Stomach smooth muscle (tissue), 2 donors: ENCODE results near the gene TREML2.

Experiments used
- H3K27ac ChIP-seq: one replicate; pipeline ENCODE4 v1.7.0; 2013; ENCODE audit warnings: mild to moderate bottlenecking, low read length, inconsistent platforms
- H3K27me3 ChIP-seq, 2 donors: one replicate each; pipeline ENCODE4 v1.7.0; 2013; ENCODE audit warnings: low read length in 2 of 2; ENCODE audit not compliant: insufficient read depth in 2 of 2, control insufficient read depth in 1 of 2
- H3K36me3 ChIP-seq, 2 donors: one replicate each; pipeline ENCODE4 v1.7.0; 2013; ENCODE audit warnings: low read length in 2 of 2; ENCODE audit not compliant: control insufficient read depth in 2 of 2, insufficient read depth in 2 of 2
- H3K4me1 ChIP-seq: one replicate; pipeline ENCODE4 v1.7.0; 2013; ENCODE audit warnings: low read length; ENCODE audit not compliant: control insufficient read depth, insufficient read depth
- H3K4me3 ChIP-seq, 2 donors: one replicate each; pipeline ENCODE4 v1.7.0; 2013; ENCODE audit warnings: low read length in 2 of 2
- H3K9ac ChIP-seq, 2 donors: one replicate each; pipeline ENCODE4 v1.7.0; 2013; ENCODE audit warnings: low read length in 2 of 2, mild to moderate bottlenecking in 1 of 2
- H3K9me3 ChIP-seq, 2 donors: one replicate each; pipeline ENCODE4 v1.7.0; 2013; ENCODE audit warnings: low read length in 2 of 2; ENCODE audit not compliant: control insufficient read depth in 2 of 2
- donor health status: healthy.
- donor health status: Pancreatic carcinoma.

TREML2 gene

DNA sequence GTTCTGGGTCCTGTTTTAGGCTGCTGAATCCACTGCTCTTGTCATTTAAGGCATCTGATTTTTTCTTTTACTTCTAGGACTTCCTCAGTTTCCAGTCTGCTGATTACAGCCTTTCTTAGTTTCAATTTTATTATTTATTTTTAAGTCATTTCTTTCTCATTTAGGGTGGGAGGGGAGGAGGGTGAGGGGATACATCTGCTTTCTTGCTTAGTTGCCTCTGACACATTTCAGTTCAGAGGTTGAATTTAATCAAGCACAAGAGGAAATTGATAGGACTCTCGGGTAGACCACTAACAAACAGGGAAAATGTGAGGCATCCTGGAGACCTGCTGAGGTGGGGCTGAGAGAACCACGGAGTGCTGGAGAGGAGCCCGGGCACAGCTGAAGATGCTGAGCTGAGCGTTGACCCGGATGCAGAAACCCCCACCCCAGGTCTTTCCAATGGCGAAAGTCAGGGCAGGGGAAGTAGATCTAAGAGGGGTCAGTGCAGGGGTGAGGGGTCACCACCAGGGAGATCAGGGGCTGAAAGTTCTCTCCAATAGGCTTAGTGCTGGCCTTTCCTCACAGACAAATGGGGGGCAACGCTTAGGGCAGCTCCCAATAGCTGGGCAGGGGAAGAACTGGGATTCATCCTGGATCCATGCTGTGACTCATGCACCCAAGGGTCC is 7.6 kb upstream of the TREML2 start:
- Histone ChIP-seq H3K27me3 (peaks cover 0 to 2% of the 10 kb centered on the region in 2 donors), H3K4me1 (no peaks in the 10 kb centered on the region)

DNA sequence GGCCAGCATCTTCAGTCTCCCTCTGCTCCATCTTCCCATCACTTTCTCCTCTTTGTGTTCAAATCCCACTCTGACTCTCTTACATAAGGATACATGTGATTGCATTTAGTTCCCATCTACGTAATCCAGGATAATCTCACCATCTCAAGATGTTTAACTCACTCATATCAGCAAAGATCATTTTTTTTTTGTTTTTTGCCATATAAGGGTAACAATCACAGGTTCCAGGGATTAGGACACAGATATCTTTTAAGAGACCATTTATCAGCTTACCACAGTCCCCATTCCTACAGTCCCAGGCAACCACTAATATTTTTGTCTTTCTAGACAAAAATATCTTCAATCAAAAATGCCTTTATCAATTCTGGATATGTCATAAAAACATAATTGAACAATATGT is 3.2 kb upstream of the TREML2 start:
- peaks cover 0 to 4% of the 10 kb centered on the region in 2 donors for H3K9me3 ChIP-seq
- no peak overlapping the region for H3K9ac ChIP-seq
- no peaks in the 10 kb centered on the region for H3K4me1 ChIP-seq
- no peaks in the 10 kb centered on the region for H3K36me3 ChIP-seq
- H3K27me3 ChIP-seq, result no peaks in the 10 kb centered on the region
- H3K4me3 ChIP-seq, result no peak overlapping the region
- no peak overlapping the region for H3K27ac ChIP-seq

More for the DNA sequence above, 7.6 kb upstream of the TREML2 start:
- no peak overlapping the region for H3K4me3 ChIP-seq
- H3K27ac ChIP-seq, result no peak overlapping the region
- peaks cover 0 to 4% of the 10 kb centered on the region in 2 donors for H3K9me3 ChIP-seq
- H3K9ac ChIP-seq, result no peak overlapping the region
- H3K36me3 ChIP-seq, result no peaks in the 10 kb centered on the region

DNA sequence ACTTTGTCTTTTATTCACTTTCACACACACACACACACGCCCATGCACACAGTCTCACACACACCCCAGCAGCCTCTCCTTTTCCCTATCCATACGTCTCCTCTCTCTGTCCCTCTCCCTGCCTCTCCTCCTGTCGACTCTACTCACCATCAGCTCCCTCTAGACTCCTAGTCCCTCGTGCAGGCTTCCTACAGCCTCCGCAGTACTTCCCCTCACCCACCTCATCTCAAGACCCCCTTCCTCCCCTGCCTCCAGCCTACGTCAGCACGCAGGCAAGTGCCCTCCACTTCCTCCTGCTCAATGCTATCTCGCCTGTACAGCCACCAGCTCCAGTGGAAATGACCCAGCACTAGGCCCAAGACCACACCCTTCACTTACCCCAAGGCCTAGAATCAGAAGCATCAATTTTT is 820 bp upstream of the TREML2 start:
- Histone ChIP-seq H3K27me3 (peaks cover 0 to 2% of the 10 kb centered on the region in 2 donors), H3K27ac (no peak overlapping the region), H3K9me3 (no peaks in the 10 kb centered on the region), H3K36me3 (no peaks in the 10 kb centered on the region), H3K9ac (no peak overlapping the region), H3K4me1 (no peaks in the 10 kb centered on the region), H3K4me3 (no peak overlapping the region)

DNA sequence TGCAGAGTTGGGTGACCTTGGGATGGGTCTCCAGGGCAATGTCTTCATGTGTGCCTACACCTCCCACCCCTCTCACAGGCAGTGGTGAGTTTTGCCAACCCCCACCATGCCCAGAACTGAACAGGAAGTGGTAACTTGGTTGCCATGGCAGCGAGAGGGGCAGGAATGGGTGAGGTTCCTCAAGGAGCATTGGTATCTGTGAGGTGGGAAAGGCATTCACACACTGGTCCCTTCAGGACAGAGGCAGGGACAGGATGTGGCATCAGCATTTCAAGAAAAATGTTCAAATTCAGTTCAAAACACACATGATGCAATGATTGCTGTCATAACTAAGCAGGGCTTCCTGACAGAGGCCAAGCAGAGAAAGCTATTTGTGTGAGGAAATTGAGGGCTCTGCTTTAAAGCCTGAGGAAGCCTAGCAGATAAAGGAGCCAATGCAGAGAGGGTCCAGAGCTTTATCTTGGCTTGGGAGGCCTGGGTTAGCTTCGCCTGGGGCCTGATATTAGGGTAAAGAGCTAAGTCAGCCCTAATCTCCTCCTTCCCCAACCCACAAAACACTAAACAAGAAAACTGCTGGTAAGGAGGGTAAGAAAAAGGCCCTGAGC is 551 bp downstream of the TREML2 start:
- no peaks in the 10 kb centered on the region for H3K36me3 ChIP-seq
- peaks cover 0 to 6% of the 10 kb centered on the region in 2 donors for H3K27me3 ChIP-seq
- no peaks in the 10 kb centered on the region for H3K9me3 ChIP-seq
- H3K9ac ChIP-seq, result no peak overlapping the region
- no peak overlapping the region for H3K27ac ChIP-seq
- H3K4me1 ChIP-seq, result no peaks in the 10 kb centered on the region
- H3K4me3 ChIP-seq, result no peak overlapping the region

DNA sequence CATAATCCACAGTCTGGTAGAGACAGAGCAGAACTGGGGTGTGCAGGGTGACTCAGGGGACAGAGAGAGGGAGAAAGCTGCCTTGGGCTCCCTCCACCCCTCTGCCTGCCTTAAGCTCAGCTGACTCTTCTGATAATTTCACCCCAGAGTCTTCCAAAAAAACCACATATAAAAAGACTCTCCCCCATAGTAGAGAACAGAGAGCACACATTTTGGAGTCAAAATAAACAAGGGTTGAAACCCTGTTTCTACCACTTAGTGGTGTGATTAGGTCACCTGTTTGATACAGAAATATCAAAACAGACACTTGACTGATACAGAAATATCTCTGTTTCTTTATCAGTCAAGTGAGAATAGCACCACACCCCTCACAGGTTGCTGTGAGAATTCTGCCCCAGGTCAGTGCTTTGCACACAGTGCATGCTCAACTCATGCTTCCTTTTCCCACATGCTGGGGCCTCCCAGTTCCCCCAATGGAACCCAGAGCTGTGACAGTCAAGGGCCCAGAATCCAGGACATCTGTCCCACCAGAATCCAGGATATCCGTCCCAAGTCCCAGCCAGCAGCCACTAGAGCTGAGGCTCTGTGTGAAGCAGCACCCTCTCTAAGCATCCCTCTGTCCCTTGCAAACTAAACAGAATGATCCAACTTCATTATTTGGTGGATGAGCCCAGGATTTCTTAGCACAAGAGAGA is 1.2 kb downstream of the TREML2 start:
- Histone ChIP-seq H3K27me3 (peaks cover 0 to 11% of the 10 kb centered on the region in 2 donors), H3K9me3 (no peaks in the 10 kb centered on the region), H3K9ac (no peak overlapping the region), H3K36me3 (no peaks in the 10 kb centered on the region), H3K4me3 (no peak overlapping the region), H3K4me1 (no peaks in the 10 kb centered on the region), H3K27ac (no peak overlapping the region)

DNA sequence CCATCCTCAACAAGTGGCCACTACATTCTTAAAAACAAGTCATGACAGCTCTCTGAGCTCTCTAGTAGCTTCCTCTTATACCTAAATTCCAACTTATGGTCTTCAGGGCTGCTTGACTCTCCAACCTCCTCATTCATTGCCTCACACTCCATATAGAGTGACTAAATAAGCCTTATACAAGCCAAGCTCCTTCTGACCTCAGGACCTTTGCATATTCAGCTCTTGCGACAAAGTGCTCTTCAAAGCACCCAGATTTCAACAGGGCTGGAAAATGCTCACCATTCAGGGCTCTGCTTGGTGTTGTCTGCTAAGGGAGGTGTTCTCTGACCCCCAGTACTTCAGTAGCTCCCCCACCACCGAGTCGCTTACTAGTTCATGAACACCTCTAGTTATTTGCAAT is 3.7 kb downstream of the TREML2 start:
- H3K9me3 ChIP-seq, result no peaks in the 10 kb centered on the region
- no peaks in the 10 kb centered on the region for H3K36me3 ChIP-seq
- H3K9ac ChIP-seq, result no peak overlapping the region
- H3K4me1 ChIP-seq, result no peaks in the 10 kb centered on the region
- H3K27ac ChIP-seq, result no peak overlapping the region
- peaks cover 0 to 19% of the 10 kb centered on the region in 2 donors for H3K27me3 ChIP-seq
- no peak overlapping the region for H3K4me3 ChIP-seq

DNA sequence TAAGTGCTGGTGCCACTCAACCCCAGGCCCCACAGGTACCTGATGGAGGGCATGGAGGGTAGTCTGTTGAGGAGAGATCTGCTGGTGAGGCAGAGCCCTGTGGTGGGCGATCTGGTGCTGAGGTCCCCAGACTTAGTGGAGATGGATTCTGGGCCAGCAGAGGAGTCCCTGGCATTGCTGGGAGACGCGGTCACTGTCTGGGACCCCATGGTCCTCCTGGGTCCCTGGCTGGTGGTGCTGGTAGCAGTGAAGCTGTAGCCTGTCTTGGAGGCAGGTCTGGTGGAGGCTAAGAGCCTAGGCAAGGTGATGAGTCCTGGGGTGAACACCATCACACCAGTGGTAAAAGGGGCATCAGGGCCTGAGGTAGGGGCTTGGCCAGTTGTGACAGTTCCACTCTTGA is 6.6 kb downstream of the TREML2 start:
- no peak overlapping the region for H3K4me3 ChIP-seq
- H3K27me3 ChIP-seq, result peaks cover 0 to 23% of the 10 kb centered on the region in 2 donors
- no peaks in the 10 kb centered on the region for H3K36me3 ChIP-seq
- peaks cover 6 to 8% of the 10 kb centered on the region in 2 donors for H3K9me3 ChIP-seq
- H3K27ac ChIP-seq, result no peak overlapping the region
- H3K4me1 ChIP-seq, result no peaks in the 10 kb centered on the region
- no peak overlapping the region for H3K9ac ChIP-seq

DNA sequence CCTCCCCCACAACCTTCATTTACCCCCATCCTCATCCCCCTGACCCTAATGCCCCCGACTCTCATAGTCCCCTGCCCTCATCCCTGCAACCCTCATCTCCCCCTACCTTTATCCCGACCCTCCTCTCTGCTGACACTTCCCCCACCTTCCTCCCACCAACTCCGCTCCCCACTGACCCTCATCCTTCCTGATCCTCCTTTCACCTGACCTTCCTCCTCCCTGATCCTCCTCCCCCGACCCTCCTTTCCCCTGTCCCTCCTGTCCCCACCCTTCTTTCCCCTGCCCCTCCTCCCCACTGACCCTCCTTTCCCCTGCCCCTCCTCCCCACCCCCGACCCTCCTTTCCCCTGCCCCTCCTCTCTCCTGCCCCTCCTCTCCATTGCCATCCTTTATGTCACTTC is 7.1 kb downstream of the TREML2 start:
- no peaks in the 10 kb centered on the region for H3K36me3 ChIP-seq
- H3K4me1 ChIP-seq, result no peaks in the 10 kb centered on the region
- peaks cover 8% of the 10 kb centered on the region in 2 donors for H3K9me3 ChIP-seq
- no peak overlapping the region for H3K4me3 ChIP-seq
- H3K9ac ChIP-seq, result no peak overlapping the region
- peaks cover 0 to 23% of the 10 kb centered on the region in 2 donors for H3K27me3 ChIP-seq
- no peak overlapping the region for H3K27ac ChIP-seq

DNA sequence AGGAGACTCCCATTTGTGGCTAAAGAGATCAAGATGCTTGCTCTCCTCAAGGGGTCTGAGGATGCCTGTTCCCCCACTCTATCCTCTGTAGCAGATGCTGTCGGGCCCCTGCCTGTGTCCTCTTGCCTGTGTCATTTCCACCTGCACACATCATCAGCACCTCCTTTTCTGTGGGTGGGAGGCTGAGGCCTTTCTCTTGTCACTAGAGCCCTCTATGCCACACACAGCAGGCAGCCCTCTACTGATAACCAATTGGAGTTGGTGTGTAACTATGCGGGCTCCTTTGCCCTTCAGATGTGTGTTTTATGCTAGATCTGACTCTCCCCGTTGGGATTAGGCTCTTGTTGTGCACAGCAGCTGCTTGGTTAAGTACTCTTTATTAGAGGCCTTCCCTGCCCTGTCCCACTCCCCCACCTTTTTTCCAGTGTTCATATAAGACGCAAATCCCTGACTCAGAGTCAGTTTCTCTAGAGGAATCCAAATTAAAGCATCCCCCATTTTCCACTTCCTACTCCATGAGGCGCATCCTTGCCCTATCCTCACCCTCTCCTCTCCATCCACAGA is 7.7 kb downstream of the TREML2 start:
- peaks cover 0 to 25% of the 10 kb centered on the region in 2 donors for H3K27me3 ChIP-seq
- no peak overlapping the region for H3K4me3 ChIP-seq
- no peaks in the 10 kb centered on the region for H3K4me1 ChIP-seq
- H3K36me3 ChIP-seq, result no peaks in the 10 kb centered on the region
- H3K27ac ChIP-seq, result no peak overlapping the region
- H3K9ac ChIP-seq, result no peak overlapping the region
- H3K9me3 ChIP-seq, result peaks cover 8% of the 10 kb centered on the region in 2 donors

DNA sequence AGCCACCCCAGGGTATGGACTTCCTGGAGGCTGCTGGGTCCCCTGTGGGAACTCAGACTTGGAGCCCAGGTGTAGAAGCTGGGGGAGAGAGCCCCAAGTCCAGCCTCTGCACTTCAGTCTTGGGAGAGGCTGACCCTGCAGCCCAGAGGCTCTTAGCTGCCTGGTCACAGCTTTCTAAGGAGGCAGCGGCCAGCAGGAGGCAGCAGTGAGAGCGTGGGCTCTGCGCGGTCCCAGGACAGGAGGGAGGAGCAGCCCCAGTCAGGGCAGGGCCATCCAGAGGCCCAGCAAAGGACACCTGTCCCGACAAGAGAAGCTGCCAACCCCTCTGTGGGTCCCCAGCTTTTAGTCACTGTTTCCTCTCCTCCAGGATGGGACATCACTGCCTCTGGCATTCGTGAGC is 9.4 kb downstream of the TREML2 start:
- Histone ChIP-seq H3K4me3 (no peak overlapping the region), H3K9me3 (peaks cover 8% of the 10 kb centered on the region in 2 donors), H3K27ac (no peak overlapping the region), H3K36me3 (no peaks in the 10 kb centered on the region), H3K9ac (no peak overlapping the region), H3K4me1 (no peaks in the 10 kb centered on the region), H3K27me3 (peaks cover 0 to 22% of the 10 kb centered on the region in 2 donors)
